T-cell (primary cell): Measurements from ENCODE around the gene FXYD6. TPM values are rescaled to one million over a fixed set of nuclear protein-coding genes. Genes with fewer than 3 reads are reported as not detected.

Experiments used
- ATAC-seq, 4 experiments: fragments of 200-7000 bp in 3 of 4; fragments of 150-1000 bp in 1 of 4; cut with Tn5 transposase; replicated peaks in 1 of 4; 1 replicate in 3 of 4; 2 replicates in 1 of 4; pipeline ENCODE4 v1.10.0; 2021; ENCODE audit warnings: moderate library complexity in 3 of 4, mild to moderate bottlenecking in 2 of 4, moderate number of reproducible peaks in 1 of 4
- CTCF ChIA-PET, 2 donors: fragments of 300-600 bp; sonication (Branson Sonifier 250); formaldehyde crosslinking; loops; one replicate each; lab custom pipeline; 2022; ENCODE audit warnings: antibody characterized with exemption in 2 of 2; lab: Charles Lee
- POLR2A ChIA-PET, 2 donors: fragments of 300-600 bp; sonication (Branson Sonifier 250); formaldehyde crosslinking; loops; one replicate each; lab custom pipeline; 2022; ENCODE audit warnings: antibody characterized with exemption in 2 of 2; lab: Charles Lee
- DNase-seq, 35 experiments: peaks; one replicate each; pipeline versions ENCODE4 v3.0.0 to v3.0.0-alpha.2; 2013 to 2023
- H3K27ac ChIP-seq: one replicate; pipeline ENCODE4 v1.5.1; 2013; ENCODE audit warnings: low read length
- H3K27me3 ChIP-seq, 2 experiments: replicated peaks in 1 of 2; 1 replicate in 1 of 2; 2 replicates in 1 of 2; pipeline versions ENCODE4 v1.6.1 to v1.7.0; 2013; ENCODE audit warnings: low read length in 1 of 2, mixed read lengths in 1 of 2; ENCODE audit not compliant: control insufficient read depth in 2 of 2, insufficient read depth in 2 of 2; ENCODE audit errors: extremely low read depth in 1 of 2
- H3K36me3 ChIP-seq, 2 donors: 1 replicate in 1 of 2; 2 replicates in 1 of 2; pipeline versions ENCODE4 v1.6.1 to v1.7.0; 2013; ENCODE audit warnings: low read length in 1 of 2; ENCODE audit not compliant: control insufficient read depth in 2 of 2, insufficient read depth in 1 of 2; ENCODE audit errors: extremely low read depth in 1 of 2
- H3K4me1 ChIP-seq, 2 experiments: 1 replicate in 1 of 2; 2 replicates in 1 of 2; pipeline versions ENCODE4 v1.6.1 to v1.7.0; 2013; ENCODE audit warnings: low read length in 2 of 2, mixed read lengths in 1 of 2; ENCODE audit not compliant: insufficient read depth in 2 of 2, control insufficient read depth in 1 of 2; ENCODE audit errors: extremely low read depth in 1 of 2
- H3K4me3 ChIP-seq, 2 donors: 1 replicate in 1 of 2; 2 replicates in 1 of 2; pipeline versions ENCODE4 v1.5.1 to v1.7.0; 2013; ENCODE audit warnings: mild to moderate bottlenecking in 2 of 2, low read length in 1 of 2, moderate library complexity in 1 of 2; ENCODE audit not compliant: control insufficient read depth in 1 of 2; ENCODE audit errors: extremely low read depth in 1 of 2
- H3K9me3 ChIP-seq: 2 replicates; pipeline ENCODE4 v1.7.0; 2013
- H3K27ac Mint-ChIP-seq, 2 donors: one replicate each; pipeline ENCODE4 v1.8.0; 2020 to 2021; ENCODE audit warnings: mild to moderate bottlenecking in 2 of 2, mixed read lengths in 2 of 2
- H3K27me3 Mint-ChIP-seq, 2 donors: one replicate each; pipeline ENCODE4 v1.8.0; 2021 to 2022; ENCODE audit warnings: mixed read lengths in 2 of 2
- H3K36me3 Mint-ChIP-seq: one replicate; pipeline ENCODE4 v1.8.0; 2021; ENCODE audit warnings: mixed read lengths
- H3K4me1 Mint-ChIP-seq, 3 donors: one replicate each; pipeline ENCODE4 v1.8.0; 2020 to 2022; ENCODE audit warnings: mixed read lengths in 3 of 3, mild to moderate bottlenecking in 1 of 3
- H3K4me3 Mint-ChIP-seq, 3 donors: one replicate each; pipeline ENCODE4 v1.8.0; 2020 to 2022; ENCODE audit warnings: mild to moderate bottlenecking in 3 of 3, mixed read lengths in 3 of 3, moderate library complexity in 3 of 3
- H3K9me3 Mint-ChIP-seq, 3 donors: one replicate each; pipeline ENCODE4 v1.8.0; 2020 to 2022; ENCODE audit warnings: mixed read lengths in 3 of 3
- WGBS: methylation state at CpG from one replicate; pipeline ENCODE4 v1.1.5; 2013; ENCODE audit warnings: missing lambda C conversion rate; ENCODE audit not compliant: insufficient coverage; 5-methylcytosine and 5-hydroxymethylcytosine counted together
- total RNA-seq, 35 experiments: library from RNA in 6 of 35; stranded (reverse) in 6 of 35; fragments of 120-200 nt in 1 of 35; gene quantifications; one replicate each; pipeline versions ENCODE4 v1.2.1 to v1.2.4 and lab custom pipeline; 2013 to 2026

Gene FXYD6
- total RNA-seq, 5 donors from 2014 or later (not counting 1 experiment from before 2014, with no cell fraction given) = 0.38 to 0.73 (median 0.53) TPM; not detected in 2

GRCh38 chr11:117859061-117859460, 17.4 kb downstream of the FXYD6 start:
- 90% methylated on average over 7 of the region's 10 CpGs for WGBS
- no peak for ATAC-seq
- Histone ChIP-seq H3K4me1 (no peaks in the 10 kb centered on the region), H3K9me3 (no peaks in the 10 kb centered on the region), H3K27ac (no peak overlapping the region), H3K36me3 (no peaks in the 10 kb centered on the region), H3K27me3 (peaks cover 0 to 32% of the 10 kb centered on the region in 2 experiments), H3K4me3 (no peak overlapping the region)
- Mint-ChIP-seq H3K27ac (no peak overlapping the region), H3K4me1 (peaks cover 0 to 4% (median 0%) of the 10 kb centered on the region in 3 donors), H3K36me3 (no peaks in the 10 kb centered on the region), H3K27me3 (peaks cover 6 to 16% of the 10 kb centered on the region in 2 donors), H3K4me3 (no peak overlapping the region), H3K9me3 (no peaks in the 10 kb centered on the region)
- no peak for DNase-seq
- POLR2A ChIA-PET = no interaction called here
- CTCF ChIA-PET = interaction anchor here in 1 of 2 donors (0.7 kb wide), 1 partner anchor 59 kb away, joined by 3 read pairs; no protein-coding TSS in a partner anchor

- peaks cover 5% of the 10 kb centered on the region for H3K36me3 Mint-ChIP-seq
- 74% methylated on average over 9 of the region's 11 CpGs for WGBS
- H3K9me3 Mint-ChIP-seq = peaks cover 0 to 3% (median 2%) of the 10 kb centered on the region in 3 donors
- H3K4me3 ChIP-seq = no peak overlapping the region
- H3K27ac Mint-ChIP-seq = no peak overlapping the region
- no peak overlapping the region for H3K27ac ChIP-seq
- no peak overlapping the region for H3K4me3 Mint-ChIP-seq
- CTCF ChIA-PET = no interaction called here
- POLR2A ChIA-PET = no interaction called here
- DNase-seq (no peak), ATAC-seq (no peak)
- H3K27me3 Mint-ChIP-seq = peaks cover 9 to 16% of the 10 kb centered on the region in 2 donors
- H3K27me3 ChIP-seq = peaks cover 0 to 32% of the 10 kb centered on the region in 2 experiments
- no peaks in the 10 kb centered on the region for H3K9me3 ChIP-seq
- H3K36me3 ChIP-seq = no peaks in the 10 kb centered on the region
- H3K4me1 Mint-ChIP-seq = peaks cover 0 to 4% (median 0%) of the 10 kb centered on the region in 3 donors
- no peaks in the 10 kb centered on the region for H3K4me1 ChIP-seq
Observed at GRCh38 chr11:117857734-117858414, 18.6 kb downstream of the FXYD6 start.

GRCh38 chr11:117855912-117856651, 20.4 kb downstream of the FXYD6 start:
- peaks cover 11% of the 10 kb centered on the region for H3K36me3 Mint-ChIP-seq
- POLR2A ChIA-PET = no interaction called here
- H3K4me1 Mint-ChIP-seq = no peaks in the 10 kb centered on the region
- H3K4me1 ChIP-seq = no peaks in the 10 kb centered on the region
- no peak overlapping the region for H3K4me3 ChIP-seq
- no peak overlapping the region for H3K27ac Mint-ChIP-seq
- H3K27me3 ChIP-seq = peaks cover 0 to 18% of the 10 kb centered on the region in 2 experiments
- CTCF ChIA-PET = no interaction called here
- H3K9me3 ChIP-seq = no peaks in the 10 kb centered on the region
- DNase-seq (no peak), ATAC-seq (no peak)
- peaks cover 16 to 19% of the 10 kb centered on the region in 2 donors for H3K27me3 Mint-ChIP-seq
- peaks cover 0 to 10% (median 8%) of the 10 kb centered on the region in 3 donors for H3K9me3 Mint-ChIP-seq
- H3K36me3 ChIP-seq = no peaks in the 10 kb centered on the region
- H3K27ac ChIP-seq = no peak overlapping the region
- H3K4me3 Mint-ChIP-seq = no peak overlapping the region
- WGBS = 94% methylated on average over 5 of the region's 13 CpGs

- DNase-seq = no peak
Observed at GRCh38 chr11:117855186-117855845, 21.1 kb downstream of the FXYD6 start.

GRCh38 chr11:117852309-117852708, 24.1 kb downstream of the FXYD6 start:
- H3K4me1 ChIP-seq = peaks cover 0 to 6% of the 10 kb centered on the region in 2 experiments
- POLR2A ChIA-PET = no interaction called here
- Mint-ChIP-seq H3K36me3 (peaks cover 11% of the 10 kb centered on the region), H3K4me1 (peaks cover 5 to 7% (median 6%) of the 10 kb centered on the region in 3 donors), H3K27me3 (peaks cover 16 to 19% of the 10 kb centered on the region in 2 donors), H3K4me3 (no peak overlapping the region), H3K9me3 (peaks cover 0 to 10% (median 8%) of the 10 kb centered on the region in 3 donors), H3K27ac (no peak overlapping the region)
- no peak for ATAC-seq
- DNase-seq = no peak
- no peak overlapping the region for H3K27ac ChIP-seq
- H3K4me3 ChIP-seq = no peak overlapping the region
- WGBS = 100% methylated on average over 1 of the region's 3 CpGs
- H3K27me3 ChIP-seq = peaks cover 0 to 10% of the 10 kb centered on the region in 2 experiments
- no peaks in the 10 kb centered on the region for H3K36me3 ChIP-seq
- CTCF ChIA-PET = no interaction called here
- no peaks in the 10 kb centered on the region for H3K9me3 ChIP-seq

More at GRCh38 chr11:117855186-117855845, 21.1 kb downstream of the FXYD6 start:
- no peak overlapping the region for H3K27ac Mint-ChIP-seq
- H3K4me3 Mint-ChIP-seq = no peak overlapping the region
- ATAC-seq = no peak
- Histone ChIP-seq H3K9me3 (no peaks in the 10 kb centered on the region), H3K36me3 (no peaks in the 10 kb centered on the region), H3K4me3 (no peak overlapping the region), H3K27ac (no peak overlapping the region), H3K27me3 (peaks cover 0 to 18% of the 10 kb centered on the region in 2 experiments), H3K4me1 (no peaks in the 10 kb centered on the region)
- peaks cover 11% of the 10 kb centered on the region for H3K36me3 Mint-ChIP-seq
- peaks cover 0 to under 1% (median 0%) of the 10 kb centered on the region in 3 donors for H3K4me1 Mint-ChIP-seq
- ChIA-PET POLR2A (no interaction called here), CTCF (interaction anchor here in 1 of 2 donors (0.6 kb wide), 1 partner anchor 198 kb away, joined by 4 read pairs; no protein-coding TSS in a partner anchor)
- 69% methylated on average over 6 of the region's 12 CpGs for WGBS
- H3K9me3 Mint-ChIP-seq = peaks cover 0 to 10% (median 8%) of the 10 kb centered on the region in 3 donors
- H3K27me3 Mint-ChIP-seq = peaks cover 16 to 19% of the 10 kb centered on the region in 2 donors

- no peak for ATAC-seq
- ChIA-PET CTCF (no interaction called here), POLR2A (no interaction called here)
- Mint-ChIP-seq H3K9me3 (peaks cover 0 to 10% (median 8%) of the 10 kb centered on the region in 3 donors), H3K4me3 (no peak overlapping the region), H3K36me3 (peaks cover 11% of the 10 kb centered on the region), H3K4me1 (peaks cover 5 to 7% (median 6%) of the 10 kb centered on the region in 3 donors), H3K27me3 (peaks cover 12 to 19% of the 10 kb centered on the region in 2 donors), H3K27ac (no peak overlapping the region)
- no peaks in the 10 kb centered on the region for H3K9me3 ChIP-seq
- H3K4me1 ChIP-seq = peaks cover 0 to 6% of the 10 kb centered on the region in 2 experiments
- no peak overlapping the region for H3K4me3 ChIP-seq
- H3K27me3 ChIP-seq = peaks cover 0 to 8% of the 10 kb centered on the region in 2 experiments
- 40% methylated on average over 1 of the region's 3 CpGs for WGBS
- no peak overlapping the region for H3K27ac ChIP-seq
- DNase-seq = no peak
- no peaks in the 10 kb centered on the region for H3K36me3 ChIP-seq
Observed at GRCh38 chr11:117851852-117852251, 24.6 kb downstream of the FXYD6 start.
